SK-N-SH (cell line): ENCODE measurements around the gene C22orf15. TPM values are rescaled to one million over a fixed set of nuclear protein-coding genes. Genes with fewer than 3 reads are reported as not detected.

Experiments
- CTCF ChIA-PET: fragments of 300-600, 350-600 bp; formaldehyde crosslinking; extraction: SDS; loops from one replicate; lab custom pipeline; 2021; lab: Yijun Ruan, JAX
- POLR2A ChIA-PET: fragments of 350-600 bp; sonication (Branson Sonifier 250); formaldehyde crosslinking; extraction: SDS; loops from one replicate; lab custom pipeline; 2020; ENCODE audit warnings: antibody characterized with exemption, inconsistent platforms; lab: Yijun Ruan, JAX
- DNase-seq: peaks from one replicate; pipeline ENCODE4 v3.0.0; 2012
- H2AFZ ChIP-seq: fragments of 200-600 bp; sonication (generic); 2 replicates; pipeline ENCODE4 v1.8.1; 2016; ENCODE audit warnings: antibody characterized with exemption, mild to moderate bottlenecking, low read depth
- H3F3A ChIP-seq: fragments of 200-600 bp; sonication (generic); replicated peaks from 2 replicates; pipeline ENCODE3; 2016; ENCODE audit warnings: antibody characterized with exemption, mild to moderate bottlenecking; ENCODE audit not compliant: insufficient read depth
- H3K27ac ChIP-seq, 2 experiments: fragments of 200-500 bp in 1 of 2; fragments of 200-600 bp in 1 of 2; sonication (Bioruptor generic) in 1 of 2; sonication (generic), shearing (Covaris generic) in 1 of 2; 2 replicates each; pipeline versions ENCODE4 v1.5.1 to v1.6.1; 2014 to 2016; ENCODE audit warnings: low read depth in 2 of 2, inconsistent platforms in 1 of 2, low read length in 1 of 2, mild to moderate bottlenecking in 1 of 2, mixed read lengths in 1 of 2
- H3K27me3 ChIP-seq: fragments of 200-600 bp; sonication (generic), shearing (Covaris generic); 2 replicates; pipeline ENCODE4 v1.6.1; 2016; ENCODE audit warnings: mixed run types; ENCODE audit not compliant: insufficient read depth
- H3K36me3 ChIP-seq, 2 experiments: fragments of 200-500 bp in 1 of 2; fragments of 200-600 bp in 1 of 2; sonication (Bioruptor generic) in 1 of 2; sonication (generic) in 1 of 2; replicated peaks in 1 of 2; 2 replicates each; pipeline versions ENCODE3 to v1.5.1; 2014 to 2016; ENCODE audit warnings: low read length in 1 of 2, mild to moderate bottlenecking in 1 of 2; ENCODE audit not compliant: insufficient read depth in 2 of 2, control insufficient read depth in 1 of 2
- H3K4me1 ChIP-seq, 2 experiments: fragments of 200-500 bp in 1 of 2; fragments of 200-600 bp in 1 of 2; sonication (Bioruptor generic) in 1 of 2; sonication (generic), shearing (Covaris generic) in 1 of 2; 2 replicates each; pipeline versions ENCODE4 v1.5.1 to v1.6.1; 2014 to 2016; ENCODE audit warnings: low read depth in 1 of 2, low read length in 1 of 2, mixed run types in 1 of 2; ENCODE audit not compliant: insufficient read depth in 2 of 2, control insufficient read depth in 1 of 2
- H3K4me2 ChIP-seq: fragments of 200-600 bp; sonication (generic), shearing (Covaris generic); 2 replicates; pipeline ENCODE4 v1.6.1; 2017; ENCODE audit warnings: mixed run types
- H3K4me3 ChIP-seq, 2 experiments: fragments of 200-500 bp in 1 of 2; fragments of 200-600 bp in 1 of 2; sonication (Bioruptor generic) in 1 of 2; sonication (generic), shearing (Covaris generic) in 1 of 2; 2 replicates each; pipeline versions ENCODE4 v1.5.1 to v1.8.1; 2014 to 2016; ENCODE audit warnings: low read depth in 2 of 2, inconsistent platforms in 1 of 2, low read length in 1 of 2, mild to moderate bottlenecking in 1 of 2, mixed read lengths in 1 of 2, moderate library complexity in 1 of 2
- H3K79me2 ChIP-seq: fragments of 200-600 bp; sonication (generic); 2 replicates; pipeline ENCODE4 v1.8.1; 2017; ENCODE audit warnings: mild to moderate bottlenecking; ENCODE audit not compliant: insufficient read depth
- H3K9ac ChIP-seq: fragments of 200-600 bp; sonication (generic); 2 replicates; pipeline ENCODE4 v1.6.1; 2017; ENCODE audit warnings: mixed run types
- H3K9me2 ChIP-seq: fragments of 200-600 bp; sonication (generic); 2 replicates; pipeline ENCODE4 v1.6.1; 2017; ENCODE audit warnings: mixed run types
- H3K9me3 ChIP-seq: fragments of 200-600 bp; sonication (generic); 2 replicates; pipeline ENCODE4 v1.6.1; 2017; ENCODE audit warnings: mixed run types, mild to moderate bottlenecking, moderate library complexity
- H4K20me1 ChIP-seq: fragments of 200-600 bp; sonication (generic); 2 replicates; pipeline ENCODE4 v1.6.1; 2017; ENCODE audit warnings: mild to moderate bottlenecking, mixed run types; ENCODE audit not compliant: insufficient read depth
- CHD2 ChIP-seq: fragments of 150-350 bp; IDR thresholded peaks from 2 replicates; pipeline ENCODE4 v1.6.1; 2018; ENCODE audit warnings: low read length; ENCODE audit not compliant: partially characterized antibody
- ELF1 ChIP-seq: IDR thresholded peaks from 2 replicates; pipeline ENCODE4 v1.4.0; 2012
- EP300 ChIP-seq, 2 experiments: IDR thresholded peaks; 2 replicates each; pipeline versions ENCODE4 v1.4.0 to v1.6.1; 2012; ENCODE audit warnings: borderline replicate concordance in 1 of 2, low read depth in 1 of 2, low read length in 1 of 2
- FOSL2 ChIP-seq: IDR thresholded peaks from 2 replicates; pipeline ENCODE4 v1.4.0; 2012; ENCODE audit warnings: low read depth, mild to moderate bottlenecking, moderate library complexity, borderline replicate concordance
- GABPA ChIP-seq: IDR thresholded peaks from 2 replicates; pipeline ENCODE4 v1.4.0; 2012; ENCODE audit warnings: low read depth, mild to moderate bottlenecking
- GATA2 ChIP-seq: sonication (generic); formaldehyde crosslinking; IDR thresholded peaks from 2 replicates; pipeline ENCODE4 v1.5.0; 2020; ENCODE audit warnings: mild to moderate bottlenecking, missing genetic modification reagents
- JUND ChIP-seq: IDR thresholded peaks from 2 replicates; pipeline ENCODE4 v1.4.0; 2012
- MXI1 ChIP-seq: IDR thresholded peaks from 2 replicates; pipeline ENCODE4 v1.6.1; 2012; ENCODE audit warnings: mild to moderate bottlenecking, low read depth, low read length, improper control_type of control experiment
- POLR2AphosphoS5 ChIP-seq: IDR thresholded peaks from 2 replicates; pipeline ENCODE4 v1.6.1; 2012; ENCODE audit warnings: low read depth, low read length
- RAD21 ChIP-seq: IDR thresholded peaks from 2 replicates; pipeline ENCODE4 v1.6.1; 2012; ENCODE audit warnings: mild to moderate bottlenecking, low read length
- RFX5 ChIP-seq: IDR thresholded peaks from 2 replicates; pipeline ENCODE4 v1.6.1; 2012; ENCODE audit warnings: mild to moderate bottlenecking, improper control_type of control experiment, low read length
- SIN3A ChIP-seq: IDR thresholded peaks from 2 replicates; pipeline ENCODE4 v1.6.1; 2012; ENCODE audit warnings: low read depth, mild to moderate bottlenecking, low read length, moderate library complexity, borderline replicate concordance
- SMC3 ChIP-seq: IDR thresholded peaks from 2 replicates; pipeline ENCODE4 v1.6.1; 2012; ENCODE audit warnings: low read depth, low read length, improper control_type of control experiment
- TAF1 ChIP-seq: IDR thresholded peaks from 2 replicates; pipeline ENCODE4 v1.6.1; 2012; ENCODE audit warnings: low read depth, mild to moderate bottlenecking, low read length, moderate library complexity, borderline replicate concordance
- TCF12 ChIP-seq: IDR thresholded peaks from 2 replicates; pipeline ENCODE4 v1.4.0; 2012
- WGBS: methylation state at CpG from one replicate; pipeline ENCODE4 v1.1.6; 2017; ENCODE audit warnings: low lambda C conversion rate; 5-methylcytosine and 5-hydroxymethylcytosine counted together
- polyA plus RNA-seq, 3 experiments: library from polyadenylated mRNA; depleted of rRNA; stranded (reverse); fragments of >200 nt; gene quantifications; 2 replicates each; pipeline ENCODE4 v1.2.3, GENCODE V29; 2012
- TF ChIP-seq, protein P1 (sequence below): IDR thresholded peaks from 2 replicates; pipeline ENCODE4 v1.4.0; 2012; ENCODE audit warnings: low read depth
- TF ChIP-seq, protein P2 (sequence below): IDR thresholded peaks from 2 replicates; pipeline ENCODE4 v1.4.0; 2012; ENCODE audit warnings: low read depth, borderline replicate concordance
- TF ChIP-seq, protein P3 (sequence below): fragments of 150-350 bp; IDR thresholded peaks from 2 replicates; pipeline ENCODE4 v1.6.1; 2017; ENCODE audit warnings: antibody characterized with exemption, low read length, low read depth, borderline replicate concordance
- TF ChIP-seq, protein P4 (sequence below): fragments of 200-600 bp; sonication (generic); IDR thresholded peaks from 2 replicates; pipeline ENCODE4 v1.6.1; 2017; ENCODE audit warnings: antibody characterized with exemption, mild to moderate bottlenecking, moderate library complexity

The C22orf15 gene
- polyA plus RNA-seq, 1 of the 3 experiments (the other 2 are of a cell fraction): 1.6 TPM

DNA sequence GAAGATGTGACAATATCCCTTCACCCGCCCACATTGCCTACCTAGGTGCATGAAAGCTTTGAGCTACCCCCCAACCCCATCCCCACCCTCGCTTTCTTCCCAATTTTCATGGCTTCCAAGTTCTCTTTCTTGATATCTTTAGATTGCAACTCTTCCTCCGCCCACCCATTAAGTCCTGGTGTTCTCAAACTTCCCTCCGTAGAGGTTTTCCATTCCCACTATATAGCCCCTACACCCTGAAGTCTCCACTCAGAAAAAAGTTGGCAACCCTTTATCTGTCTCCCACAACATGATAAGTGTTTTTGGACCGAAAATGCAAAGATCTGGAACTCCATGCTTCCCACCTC is 12.4 kb upstream of the C22orf15 start:
- H3K27ac ChIP-seq: peak overlapping the region; percentile 5 to 40; a peak in 1 of 4 replicates
- no peaks in the 10 kb centered on the region for H3K27me3 ChIP-seq
- peak overlapping the region; percentile 84 for H3K4me2 ChIP-seq
- peaks cover 0 to 10% of the 10 kb centered on the region in 2 experiments; a peak in 2 of 4 replicates for H3K4me1 ChIP-seq
- no peaks in the 10 kb centered on the region for H4K20me1 ChIP-seq
- peak overlapping the region; percentile 93 for H2AFZ ChIP-seq
- ChIA-PET POLR2A (interaction anchor here (1.0 to 2.3 kb wide), 2 partner anchors 9 to 13 kb away, joined by 4 to 9 read pairs; no protein-coding TSS in a partner anchor), CTCF (interaction anchor here (1.2 to 1.6 kb wide), 2 partner anchors 9 to 144 kb away, joined by 3 to 4 read pairs; partner anchors contain the start of gene MIF)
- peak overlapping the region; percentile 78 to 81 for H3K4me3 ChIP-seq
- TF ChIP-seq, protein P1, sequence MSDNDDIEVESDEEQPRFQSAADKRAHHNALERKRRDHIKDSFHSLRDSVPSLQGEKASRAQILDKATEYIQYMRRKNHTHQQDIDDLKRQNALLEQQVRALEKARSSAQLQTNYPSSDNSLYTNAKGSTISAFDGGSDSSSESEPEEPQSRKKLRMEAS: no peak
- TF ChIP-seq GABPA: no peak
- TF ChIP-seq, protein P2, sequence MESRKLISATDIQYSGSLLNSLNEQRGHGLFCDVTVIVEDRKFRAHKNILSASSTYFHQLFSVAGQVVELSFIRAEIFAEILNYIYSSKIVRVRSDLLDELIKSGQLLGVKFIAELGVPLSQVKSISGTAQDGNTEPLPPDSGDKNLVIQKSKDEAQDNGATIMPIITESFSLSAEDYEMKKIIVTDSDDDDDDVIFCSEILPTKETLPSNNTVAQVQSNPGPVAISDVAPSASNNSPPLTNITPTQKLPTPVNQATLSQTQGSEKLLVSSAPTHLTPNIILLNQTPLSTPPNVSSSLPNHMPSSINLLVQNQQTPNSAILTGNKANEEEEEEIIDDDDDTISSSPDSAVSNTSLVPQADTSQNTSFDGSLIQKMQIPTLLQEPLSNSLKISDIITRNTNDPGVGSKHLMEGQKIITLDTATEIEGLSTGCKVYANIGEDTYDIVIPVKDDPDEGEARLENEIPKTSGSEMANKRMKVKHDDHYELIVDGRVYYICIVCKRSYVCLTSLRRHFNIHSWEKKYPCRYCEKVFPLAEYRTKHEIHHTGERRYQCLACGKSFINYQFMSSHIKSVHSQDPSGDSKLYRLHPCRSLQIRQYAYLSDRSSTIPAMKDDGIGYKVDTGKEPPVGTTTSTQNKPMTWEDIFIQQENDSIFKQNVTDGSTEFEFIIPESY: no peak
- TF ChIP-seq FOSL2: no peak
- TF ChIP-seq SIN3A: no peak
- no peak for TF ChIP-seq EP300 (IDR thresholded peaks at IDR 0.05; ENCODE audit: borderline replicate concordance in 1 of 2, low read depth in 1 of 2, low read length in 1 of 2)
- no peak for TF ChIP-seq SMC3
- no peak for TF ChIP-seq GATA2 (CRISPR knock-in tag)
- no peak for TF ChIP-seq TCF12
- no peak for TF ChIP-seq CHD2
- no peak for TF ChIP-seq RAD21
- H3K9ac ChIP-seq: peak overlapping the region; percentile 83
- peaks cover 34% of the 10 kb centered on the region for H3K79me2 ChIP-seq
- H3K9me3 ChIP-seq: no peaks in the 10 kb centered on the region
- no peak for DNase-seq
- H3F3A ChIP-seq: no peaks in the 10 kb centered on the region
- 28% methylated on average over 5 of the region's 5 CpGs for WGBS
- H3K36me3 ChIP-seq: no peaks in the 10 kb centered on the region
- H3K9me2 ChIP-seq: no peaks in the 10 kb centered on the region

DNA sequence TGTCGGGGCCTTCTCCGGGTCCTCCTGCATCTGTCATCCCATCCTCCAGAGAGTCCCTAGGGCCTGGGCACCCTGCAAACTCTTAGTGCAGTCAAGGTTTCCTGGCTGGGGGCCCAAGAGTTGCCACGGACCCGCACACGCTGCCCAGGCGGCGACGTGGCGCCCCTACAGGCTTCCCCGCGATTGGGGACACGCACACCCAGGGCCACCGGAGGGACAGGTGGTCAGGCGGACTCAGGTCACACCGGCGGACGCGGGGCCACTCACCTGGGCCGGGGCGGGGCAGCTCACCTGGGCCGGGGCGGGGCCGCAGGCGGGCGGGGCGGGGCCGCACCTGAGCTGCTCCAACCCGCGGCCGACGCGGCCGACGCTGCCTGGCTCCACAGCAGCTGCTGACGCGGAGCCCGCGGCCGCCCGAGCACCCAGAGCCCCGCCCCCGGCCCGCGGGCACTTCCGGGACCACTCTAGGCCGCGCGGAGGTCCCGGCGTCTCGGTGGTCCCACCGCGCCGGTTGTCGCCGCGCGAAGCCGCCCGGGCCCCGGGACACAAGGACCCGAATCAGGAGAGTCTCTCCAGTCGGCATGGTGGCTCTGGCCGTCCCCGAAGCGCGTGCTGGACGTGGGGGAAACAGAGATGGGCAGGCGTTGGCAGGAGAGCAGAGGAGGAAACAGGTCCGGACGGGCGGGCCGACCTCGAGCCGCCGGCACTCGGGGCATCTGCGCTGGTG is 11.9 kb upstream of the C22orf15 start, which contains the start of gene ZNF70:
Gene ZNF70 (minus strand): TSS at position 399 of the 727 bp plus-strand sequence. CDS start 5,972 bp downstream, outside the sequence.
- no peaks in the 10 kb centered on the region for H3K9me3 ChIP-seq
- H3K27ac ChIP-seq: peak within 1 kb of the TSS; percentile 64 to 88
- ChIA-PET POLR2A (interaction anchor here (1.0 to 2.3 kb wide), 3 partner anchors 9 to 107 kb away, joined by 4 to 9 read pairs (median 4); partner anchors contain the start of gene SLC2A11), CTCF (interaction anchor here (1.6 to 1.9 kb wide), 2 partner anchors 16 to 144 kb away, joined by 4 read pairs; partner anchors contain the start of genes CHCHD10 and MIF)
- H2AFZ ChIP-seq: peak within 1 kb of the TSS; percentile 93
- H3K9ac ChIP-seq: peak within 1 kb of the TSS; percentile 83
- peak within 1 kb of the TSS; percentile 84 for H3K4me2 ChIP-seq
- H4K20me1 ChIP-seq: no peaks in the 10 kb centered on the region
- no peaks in the 10 kb centered on the region for H3F3A ChIP-seq
- peaks cover 0 to 10% of the 10 kb centered on the region in 2 experiments; a peak in 2 of 4 replicates for H3K4me1 ChIP-seq
- H3K36me3 ChIP-seq: no peaks in the 10 kb centered on the region
- no peaks in the 10 kb centered on the region for H3K27me3 ChIP-seq
- peak; percentile 68 for TF ChIP-seq TAF1
- TF ChIP-seq, protein P3, sequence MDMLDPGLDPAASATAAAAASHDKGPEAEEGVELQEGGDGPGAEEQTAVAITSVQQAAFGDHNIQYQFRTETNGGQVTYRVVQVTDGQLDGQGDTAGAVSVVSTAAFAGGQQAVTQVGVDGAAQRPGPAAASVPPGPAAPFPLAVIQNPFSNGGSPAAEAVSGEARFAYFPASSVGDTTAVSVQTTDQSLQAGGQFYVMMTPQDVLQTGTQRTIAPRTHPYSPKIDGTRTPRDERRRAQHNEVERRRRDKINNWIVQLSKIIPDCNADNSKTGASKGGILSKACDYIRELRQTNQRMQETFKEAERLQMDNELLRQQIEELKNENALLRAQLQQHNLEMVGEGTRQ: no peak
- TF ChIP-seq, protein P4, sequence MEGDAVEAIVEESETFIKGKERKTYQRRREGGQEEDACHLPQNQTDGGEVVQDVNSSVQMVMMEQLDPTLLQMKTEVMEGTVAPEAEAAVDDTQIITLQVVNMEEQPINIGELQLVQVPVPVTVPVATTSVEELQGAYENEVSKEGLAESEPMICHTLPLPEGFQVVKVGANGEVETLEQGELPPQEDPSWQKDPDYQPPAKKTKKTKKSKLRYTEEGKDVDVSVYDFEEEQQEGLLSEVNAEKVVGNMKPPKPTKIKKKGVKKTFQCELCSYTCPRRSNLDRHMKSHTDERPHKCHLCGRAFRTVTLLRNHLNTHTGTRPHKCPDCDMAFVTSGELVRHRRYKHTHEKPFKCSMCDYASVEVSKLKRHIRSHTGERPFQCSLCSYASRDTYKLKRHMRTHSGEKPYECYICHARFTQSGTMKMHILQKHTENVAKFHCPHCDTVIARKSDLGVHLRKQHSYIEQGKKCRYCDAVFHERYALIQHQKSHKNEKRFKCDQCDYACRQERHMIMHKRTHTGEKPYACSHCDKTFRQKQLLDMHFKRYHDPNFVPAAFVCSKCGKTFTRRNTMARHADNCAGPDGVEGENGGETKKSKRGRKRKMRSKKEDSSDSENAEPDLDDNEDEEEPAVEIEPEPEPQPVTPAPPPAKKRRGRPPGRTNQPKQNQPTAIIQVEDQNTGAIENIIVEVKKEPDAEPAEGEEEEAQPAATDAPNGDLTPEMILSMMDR: peak; percentile 38
- peak; percentile 80 for TF ChIP-seq RFX5
- peak; percentile 77 for TF ChIP-seq ELF1
- TF ChIP-seq GABPA: peak; percentile 72
- TF ChIP-seq JUND: no peak
- TF ChIP-seq POLR2AphosphoS5: peak; percentile 66
- TF ChIP-seq MXI1: peak; percentile 66
- 4% methylated on average over 2 of the region's 78 CpGs for WGBS
- peak; percentile 97 for DNase-seq
- H3K9me2 ChIP-seq: no peaks in the 10 kb centered on the region
- peaks cover 34% of the 10 kb centered on the region for H3K79me2 ChIP-seq
- H3K4me3 ChIP-seq: peak within 1 kb of the TSS; percentile 78 to 81
